GM04503 (cell line): Measurements from ENCODE around the gene SPEF1.

Source experiments
- DNase-seq: peaks from one replicate; pipeline ENCODE4 v3.0.0-alpha.2; 2012; ENCODE audit warnings: low read depth

SPEF1 gene

DNA sequence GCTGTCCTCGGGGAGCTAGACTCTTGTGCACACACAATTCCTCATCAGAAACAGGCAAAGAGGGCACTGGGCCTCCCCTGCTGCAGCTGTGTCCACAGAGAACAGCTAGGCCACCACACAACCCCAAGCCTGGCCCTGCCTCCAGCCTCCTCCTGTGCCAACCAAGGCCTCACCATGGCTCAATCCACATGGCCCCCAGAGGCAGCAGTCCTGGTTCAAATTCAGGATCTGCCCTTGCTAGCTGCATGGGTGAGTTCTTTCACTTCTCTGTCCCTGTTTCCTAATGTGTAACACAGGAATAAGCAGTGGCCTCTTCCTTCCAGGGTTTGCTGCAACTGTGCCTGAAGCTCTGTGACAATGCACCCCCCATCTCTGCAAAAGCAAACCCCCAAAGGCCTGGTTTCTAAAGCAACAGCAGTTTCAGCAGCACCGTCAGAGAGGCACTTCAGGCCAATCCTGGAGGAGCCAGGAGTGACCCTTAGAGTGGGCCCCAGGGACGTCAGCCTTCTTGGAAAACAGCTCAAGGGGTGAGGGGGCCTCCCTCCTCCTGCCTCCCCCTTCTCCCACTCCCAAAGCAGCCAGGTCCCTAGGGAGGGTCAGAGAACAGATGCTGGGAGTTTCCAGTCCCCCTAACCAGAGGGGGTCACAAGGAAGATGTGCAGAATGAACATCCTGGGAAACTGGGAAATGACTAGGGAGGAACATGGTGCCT lies 15.9 kb downstream of the SPEF1 start:
- no peak for DNase-seq

DNA sequence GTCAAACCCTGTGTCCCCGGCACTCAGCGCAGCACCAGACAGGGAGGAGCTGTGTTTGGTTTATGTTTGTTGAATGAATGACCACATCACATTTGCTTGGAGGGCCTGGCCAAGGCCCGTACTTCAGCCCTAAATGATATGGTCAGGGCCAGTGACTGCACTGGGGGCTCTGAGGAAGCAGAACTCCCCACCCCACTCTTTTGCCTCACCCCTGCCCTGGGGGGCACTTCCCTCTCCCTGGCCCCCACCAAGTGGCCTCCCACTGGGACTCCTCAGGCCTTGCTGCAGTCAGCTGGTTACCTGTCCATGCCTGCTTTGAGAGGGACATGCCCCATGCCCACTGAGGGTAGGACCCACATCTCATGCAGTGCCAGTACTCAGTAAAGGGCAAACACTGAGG lies 16.6 kb downstream of the SPEF1 start:
- no peak for DNase-seq

DNA sequence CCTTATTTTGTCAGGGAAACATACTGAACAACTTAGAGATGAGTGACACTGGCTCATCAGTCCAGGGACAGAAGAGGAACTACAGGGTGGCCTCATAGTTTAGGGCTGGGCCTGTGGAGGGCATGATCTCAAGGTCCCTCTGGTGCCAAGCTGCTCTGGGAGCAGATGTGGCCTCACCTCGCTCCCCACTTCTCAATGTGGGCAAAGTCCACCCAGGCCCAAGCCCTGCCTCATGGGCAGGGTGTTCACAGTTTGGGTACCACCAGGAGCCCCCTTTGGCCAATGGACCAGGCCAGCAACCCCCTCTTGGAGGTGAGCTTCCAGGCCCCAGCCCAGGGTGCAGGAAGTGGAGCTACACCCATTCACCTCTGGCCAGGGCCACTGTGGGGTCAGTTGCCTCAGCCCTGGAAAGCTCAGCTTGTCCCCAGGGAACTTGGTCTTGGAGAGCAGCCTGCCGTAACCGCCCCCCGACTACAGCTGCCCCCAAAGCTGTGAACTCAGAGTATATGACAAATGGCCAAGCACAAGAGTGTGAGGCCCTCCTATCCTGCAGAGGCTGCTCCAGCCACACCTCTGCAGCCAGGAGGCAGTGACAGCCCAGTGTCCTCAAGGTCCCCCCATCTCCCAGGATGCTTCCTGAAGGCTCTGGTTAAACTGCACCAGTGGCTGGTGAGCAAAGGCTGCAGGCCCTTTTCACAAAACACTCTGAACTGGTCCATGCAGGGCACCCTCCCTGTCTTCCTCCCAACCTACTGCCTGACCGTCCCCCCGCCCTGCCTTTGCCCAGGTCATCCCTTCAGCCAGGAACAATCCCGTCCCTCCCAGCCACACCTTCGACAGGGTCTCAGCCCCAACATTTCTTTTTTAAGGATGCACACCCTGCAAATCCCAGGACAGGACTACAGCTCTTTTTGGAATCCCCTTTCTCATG lies 17.3 kb downstream of the SPEF1 start:
- no peak for DNase-seq

DNA sequence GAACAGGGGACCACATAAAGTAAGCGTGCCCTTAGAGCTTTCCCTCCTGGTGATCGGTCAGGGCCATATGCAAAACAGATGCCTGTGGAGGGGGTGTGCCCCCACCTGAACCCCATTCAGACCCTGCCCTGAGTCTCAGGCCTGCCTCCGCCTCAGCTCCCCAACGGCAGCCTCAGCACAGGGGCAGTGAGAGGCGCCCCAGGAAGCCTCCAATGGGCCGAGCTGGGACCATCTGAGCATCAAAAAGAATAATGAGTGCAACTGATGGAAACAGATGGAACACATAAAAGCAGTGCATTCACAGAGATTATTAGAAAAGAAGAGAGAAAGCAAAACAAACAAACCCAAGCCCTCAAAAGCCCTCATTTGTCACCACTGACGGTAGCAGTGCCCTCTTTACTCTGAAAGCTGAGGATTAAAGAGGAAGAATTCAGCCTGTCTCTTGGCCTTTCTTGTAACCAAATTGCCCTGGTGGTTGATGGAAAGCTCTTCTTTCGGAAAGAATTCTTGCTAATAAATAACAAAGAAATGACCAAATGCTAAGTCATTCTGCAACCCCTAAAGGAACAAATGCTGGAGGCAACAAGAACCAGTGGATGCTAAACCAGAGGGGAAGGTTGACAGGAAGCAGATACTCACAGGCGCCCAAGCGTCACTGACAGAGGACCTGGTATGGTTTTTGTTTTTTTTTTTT lies 20.4 kb downstream of the SPEF1 start:
- DNase-seq: no peak

DNA sequence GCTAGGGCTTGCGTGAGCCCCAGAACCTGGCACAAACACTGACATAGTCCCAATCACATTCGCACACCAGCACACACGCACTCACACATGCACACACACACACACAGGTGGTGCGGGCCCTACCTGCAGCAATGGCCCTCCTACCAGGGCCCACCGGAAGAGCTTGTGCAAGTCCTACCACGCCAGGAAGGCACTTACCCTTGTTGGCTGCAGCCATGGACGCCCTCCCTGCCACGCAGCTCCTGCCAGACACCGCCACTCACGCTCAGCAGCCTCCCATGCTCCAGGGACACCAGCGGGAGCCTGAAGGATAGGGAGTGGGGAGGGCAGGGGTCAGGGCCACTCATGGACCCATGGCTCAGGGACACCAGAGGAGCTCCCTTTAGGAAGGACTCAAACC lies 21.4 kb downstream of the SPEF1 start:
- DNase-seq: no peak

DNA sequence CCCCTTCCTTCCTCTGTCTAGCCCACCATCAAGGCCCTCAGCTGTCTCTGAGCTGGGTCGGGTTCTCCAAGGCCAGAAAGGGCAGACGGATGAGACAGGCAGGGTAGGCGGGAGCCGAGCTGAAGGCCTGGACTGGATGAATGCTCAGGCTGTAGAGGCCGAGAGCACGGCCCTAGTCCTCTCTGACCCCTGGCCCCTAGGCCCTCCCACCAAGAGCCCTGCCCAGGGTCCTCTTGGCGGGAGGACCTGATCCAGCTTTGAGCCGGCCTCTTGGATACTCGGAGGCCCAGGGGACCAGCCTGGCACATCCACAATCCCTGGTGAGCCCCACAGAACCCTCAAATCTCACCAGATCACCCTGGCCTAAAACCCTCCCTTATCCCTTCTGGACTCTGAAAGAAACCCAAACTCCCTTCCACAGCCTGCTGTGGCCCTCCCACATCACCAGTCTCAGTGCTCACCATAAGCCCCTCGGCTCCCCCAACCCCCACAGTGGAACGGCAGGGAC lies 21.9 kb downstream of the SPEF1 start:
- DNase-seq: no peak

DNA sequence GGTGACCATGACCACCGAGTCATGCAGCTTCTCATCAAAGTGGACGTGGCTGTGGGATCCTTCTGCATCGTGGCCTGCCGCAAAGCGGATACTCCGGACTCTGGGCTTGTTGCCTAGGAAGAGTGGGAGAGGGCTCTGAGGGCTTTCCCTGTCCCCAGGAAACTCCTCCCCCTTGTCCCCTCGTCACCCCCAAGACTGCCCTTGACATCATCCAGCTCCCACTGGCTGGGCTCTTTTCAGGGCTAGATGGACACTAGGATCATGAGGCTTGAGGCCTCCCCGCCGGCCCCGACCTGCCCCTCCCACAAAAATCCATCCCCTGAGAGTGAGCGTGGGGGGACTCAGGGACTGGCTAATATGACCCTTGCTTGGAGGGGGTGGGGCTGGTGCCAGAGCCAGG lies 22.7 kb downstream of the SPEF1 start:
- no peak for DNase-seq

DNA sequence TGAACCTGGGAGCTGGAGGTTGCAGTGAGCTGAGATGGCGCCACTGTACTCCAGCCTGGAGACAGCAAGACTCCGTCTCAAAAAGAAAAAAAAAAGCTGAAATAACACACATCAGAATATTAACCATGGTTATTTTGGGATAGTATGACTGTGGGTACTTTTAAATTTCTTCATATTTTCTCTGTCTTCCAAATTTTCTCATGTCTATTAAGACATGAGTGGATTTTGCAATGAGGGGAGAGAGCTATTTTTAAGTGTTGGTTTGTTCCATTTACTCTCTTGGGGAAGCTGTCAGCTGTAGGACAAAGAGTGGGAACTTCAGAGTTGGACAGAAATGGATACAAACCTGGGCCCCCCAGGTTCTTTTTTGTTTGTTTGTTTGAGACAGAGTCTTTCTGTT lies 24.0 kb downstream of the SPEF1 start:
- DNase-seq: no peak

DNA sequence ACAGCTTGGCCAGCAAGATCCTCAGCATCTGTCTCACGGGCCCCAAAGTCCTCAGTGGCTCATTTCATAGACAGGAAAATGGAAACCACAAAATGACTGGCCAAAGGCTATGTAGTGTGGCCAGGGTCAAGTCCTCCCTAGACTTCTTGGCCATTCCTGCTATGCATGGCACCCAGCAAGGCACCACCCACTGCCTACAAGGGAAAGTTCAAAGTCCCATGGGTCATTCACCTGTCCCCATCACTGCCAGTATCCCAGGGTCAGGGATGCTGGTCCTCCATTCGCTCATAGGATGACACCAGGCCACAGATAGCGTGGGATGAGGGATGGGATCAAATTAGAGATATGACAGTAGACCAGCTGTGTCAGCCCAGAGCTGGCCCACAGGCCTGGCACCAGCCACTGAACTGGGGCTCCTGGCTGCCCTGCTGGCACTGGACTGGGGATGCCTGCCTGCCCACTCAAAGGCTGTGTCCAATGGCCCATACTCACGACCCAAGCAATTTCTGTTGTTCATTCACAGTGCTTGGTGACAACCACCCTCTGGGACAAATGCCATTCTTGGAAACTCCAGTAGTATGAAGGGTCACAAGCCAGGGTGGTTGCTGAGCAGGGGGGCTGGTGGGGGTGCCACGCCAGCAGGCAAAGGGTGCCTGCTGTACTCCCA lies 25.3 kb downstream of the SPEF1 start:
- no peak for DNase-seq

DNA sequence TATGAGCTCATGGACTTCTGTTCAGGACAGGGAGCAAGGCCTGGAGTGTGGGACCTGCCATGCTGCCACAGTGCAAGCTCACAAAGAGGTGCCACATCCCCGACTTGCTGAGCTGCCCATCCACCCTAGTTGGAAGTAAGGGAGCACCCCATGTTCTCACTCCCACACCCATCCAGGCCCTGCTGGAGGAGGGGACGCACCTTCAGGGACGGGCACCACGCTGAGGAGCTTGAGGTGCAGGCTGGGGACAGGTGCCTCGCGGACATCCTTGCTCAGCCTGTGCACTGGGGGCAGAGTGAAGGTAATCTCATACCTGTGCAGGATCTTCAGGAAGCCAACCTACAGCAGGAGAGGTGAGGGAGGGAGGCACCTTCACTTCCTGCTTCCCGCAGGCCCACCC lies 26.0 kb downstream of the SPEF1 start:
- DNase-seq: no peak

DNA sequence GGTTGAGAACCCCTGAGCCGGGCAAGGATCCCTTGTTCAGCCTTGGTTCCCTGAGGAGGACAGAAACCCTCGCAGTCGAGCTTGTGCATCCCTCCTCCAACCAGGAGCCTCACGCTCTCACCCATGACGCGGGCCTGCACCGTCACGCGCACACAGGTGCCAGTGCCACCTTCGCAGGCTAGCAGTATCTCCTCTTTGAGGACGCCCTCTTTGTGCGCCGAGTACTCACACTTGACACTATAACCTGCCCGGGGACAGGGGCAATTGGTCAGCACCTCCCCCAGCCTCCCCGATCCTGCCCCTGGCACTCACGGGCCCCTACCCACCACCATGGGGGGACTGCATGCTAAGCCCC lies 27.0 kb downstream of the SPEF1 start:
- DNase-seq: no peak

DNA sequence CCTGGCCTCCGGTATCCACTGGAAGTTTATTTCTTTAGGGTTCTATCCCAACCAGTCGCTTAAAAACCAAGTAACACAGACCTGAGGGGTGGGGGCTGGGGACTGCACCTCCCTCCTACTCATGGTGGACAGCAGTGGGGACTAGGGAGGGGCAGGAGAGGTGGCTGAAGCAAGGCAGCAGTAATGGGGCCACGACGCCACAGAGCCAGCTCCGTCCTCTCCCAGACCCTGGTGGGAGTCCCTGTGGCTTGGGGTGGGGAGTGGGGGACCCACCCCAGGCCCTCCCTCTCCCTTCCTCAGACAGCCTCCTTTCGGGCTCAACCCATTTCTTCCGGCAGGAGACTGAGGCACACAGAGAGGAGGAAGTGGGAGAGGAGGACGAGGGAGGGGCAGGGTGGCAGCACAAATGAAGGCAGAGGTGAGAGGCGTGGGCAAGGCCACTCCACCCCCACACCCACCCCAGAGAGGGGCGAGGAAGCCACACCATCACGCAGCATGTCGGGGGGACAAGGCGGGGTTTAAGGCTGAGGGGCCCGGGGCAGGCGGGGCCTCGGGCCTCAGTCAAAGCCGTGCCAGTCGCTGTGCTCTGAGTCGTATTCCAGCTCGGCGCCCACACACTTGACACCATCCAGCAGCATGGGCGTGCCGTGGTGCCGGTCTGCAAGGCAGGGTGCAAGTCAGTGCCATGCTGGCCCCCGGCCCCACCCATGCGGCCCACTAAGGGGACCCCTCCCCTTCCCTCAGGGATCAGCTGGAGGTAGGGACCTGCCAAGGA lies 27.6 kb downstream of the SPEF1 start:
- no peak for DNase-seq

DNA sequence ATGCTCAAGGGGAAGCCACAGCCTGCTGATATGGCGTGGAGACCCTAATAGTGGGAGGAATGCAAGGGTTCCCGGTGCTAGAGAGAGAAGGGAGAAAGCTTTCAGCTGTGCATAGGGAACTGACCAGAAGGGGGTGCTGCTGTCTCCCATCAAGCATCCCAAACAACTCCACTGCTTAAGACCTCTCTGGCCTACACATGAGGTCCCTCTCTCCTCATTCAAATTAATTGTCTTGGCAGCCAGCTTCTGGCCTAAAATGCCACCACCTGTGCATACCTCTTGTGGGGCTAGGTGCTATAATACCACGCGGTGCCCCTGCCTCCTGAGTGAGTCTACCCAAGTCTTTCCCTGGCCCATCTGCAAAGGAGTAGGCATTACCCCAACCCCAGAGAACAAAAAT lies 28.1 kb downstream of the SPEF1 start:
- DNase-seq: peak; percentile 10

DNA sequence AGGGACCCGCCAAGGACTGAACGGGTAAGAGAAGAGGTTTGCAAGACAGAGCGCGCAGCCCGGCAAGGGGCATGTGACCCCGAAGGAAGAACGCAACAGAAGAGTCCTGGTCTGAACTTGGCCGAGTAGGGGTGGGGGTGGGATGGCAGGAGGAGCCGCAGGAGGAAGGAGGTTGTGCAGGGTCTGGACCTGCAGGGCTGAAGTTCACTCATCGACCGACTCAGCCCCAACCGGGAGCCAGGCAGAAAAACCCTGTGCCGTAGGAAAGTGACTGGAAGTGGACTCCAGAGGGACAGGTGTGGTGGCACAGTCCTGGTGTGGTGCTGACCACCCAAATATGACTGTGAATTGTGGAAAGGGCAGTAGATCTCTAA lies 28.9 kb downstream of the SPEF1 start:
- no peak for DNase-seq

DNA sequence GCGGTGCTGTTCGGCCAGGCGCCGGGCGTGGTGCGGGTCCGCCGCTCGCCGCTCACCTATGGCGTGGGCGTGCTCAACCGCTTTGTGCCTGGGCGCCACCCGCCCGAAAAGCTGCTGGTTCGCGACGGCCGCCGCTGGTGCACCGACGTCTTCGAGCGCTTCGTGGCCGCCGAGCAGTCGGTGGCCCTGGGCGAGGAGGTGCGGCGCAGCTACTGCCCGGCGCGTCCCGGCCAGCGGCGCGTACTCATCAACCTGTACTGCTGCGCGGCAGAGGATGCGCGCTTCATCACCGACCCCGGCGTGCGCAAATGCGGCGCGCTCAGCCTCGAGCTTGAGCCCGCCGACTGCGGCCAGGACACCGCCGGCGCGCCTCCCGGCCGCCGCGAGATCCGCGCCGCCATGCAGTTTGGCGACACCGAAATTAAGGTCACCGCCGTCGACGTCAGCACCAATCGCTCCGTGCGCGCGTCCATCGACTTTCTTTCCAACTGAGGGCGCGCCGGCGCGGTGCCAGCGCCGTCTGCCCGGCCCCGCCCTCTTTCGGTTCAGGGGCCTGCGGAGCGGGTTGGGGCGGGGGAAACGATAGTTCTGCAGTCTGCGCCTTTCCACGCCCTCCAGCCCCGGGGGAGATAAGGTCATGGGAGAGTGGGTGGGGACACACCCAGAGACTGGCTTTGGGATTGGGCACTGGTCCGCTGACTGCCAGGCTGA lies 29.4 kb downstream of the SPEF1 start:
- no peak for DNase-seq

DNA sequence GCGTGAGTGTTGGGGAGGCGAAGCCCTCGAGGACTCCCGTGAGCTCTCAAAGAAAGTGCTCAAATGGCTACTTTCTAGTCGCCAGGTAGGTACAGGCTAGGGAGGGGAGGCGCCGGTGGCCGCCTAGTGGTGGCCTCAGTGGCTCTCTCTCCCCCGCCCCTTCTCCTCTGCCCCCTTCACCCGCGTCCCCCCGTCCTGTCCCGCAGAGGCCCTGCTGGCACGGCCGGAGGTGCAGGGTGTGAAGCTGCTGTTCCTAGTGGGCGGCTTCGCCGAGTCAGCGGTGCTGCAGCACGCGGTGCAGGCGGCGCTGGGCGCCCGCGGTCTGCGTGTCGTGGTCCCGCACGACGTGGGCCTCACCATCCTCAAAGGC lies 30.0 kb downstream of the SPEF1 start:
- no peak for DNase-seq

DNA sequence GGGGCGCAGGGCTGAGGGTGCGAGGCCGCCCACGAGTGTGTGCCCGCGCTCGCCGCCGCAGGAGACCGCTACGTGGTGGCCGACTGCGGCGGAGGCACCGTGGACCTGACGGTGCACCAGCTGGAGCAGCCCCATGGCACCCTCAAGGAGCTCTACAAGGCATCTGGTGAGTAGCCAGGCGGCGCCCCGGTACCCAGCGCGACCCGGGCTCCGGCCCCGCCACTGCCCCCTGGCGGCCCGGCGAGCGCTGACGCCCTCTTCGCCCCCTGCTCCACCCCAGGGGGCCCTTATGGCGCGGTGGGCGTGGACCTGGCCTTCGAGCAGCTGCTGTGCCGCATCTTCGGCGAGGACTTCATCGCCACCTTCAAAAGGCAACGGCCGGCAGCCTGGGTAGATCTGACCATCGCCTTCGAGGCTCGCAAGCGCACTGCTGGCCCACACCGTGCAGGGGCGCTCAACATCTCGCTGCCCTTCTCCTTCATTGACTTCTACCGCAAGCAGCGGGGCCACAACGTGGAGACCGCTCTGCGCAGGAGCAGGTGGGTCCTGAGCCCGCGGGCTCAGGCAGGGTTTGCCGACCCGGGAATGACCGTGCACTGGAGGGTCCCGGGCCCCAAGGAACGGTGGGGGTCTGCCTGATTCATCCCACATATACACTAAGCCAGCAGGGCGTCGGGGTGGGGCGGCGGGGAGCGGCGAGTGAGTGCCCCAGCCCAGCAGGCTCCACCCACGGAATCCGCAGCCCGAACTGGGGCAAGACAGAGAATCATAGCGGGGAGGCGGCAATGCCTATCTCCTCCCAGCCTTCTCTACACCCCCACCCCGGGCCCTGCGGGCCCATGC lies 31.3 kb downstream of the SPEF1 start:
- no peak for DNase-seq

DNA sequence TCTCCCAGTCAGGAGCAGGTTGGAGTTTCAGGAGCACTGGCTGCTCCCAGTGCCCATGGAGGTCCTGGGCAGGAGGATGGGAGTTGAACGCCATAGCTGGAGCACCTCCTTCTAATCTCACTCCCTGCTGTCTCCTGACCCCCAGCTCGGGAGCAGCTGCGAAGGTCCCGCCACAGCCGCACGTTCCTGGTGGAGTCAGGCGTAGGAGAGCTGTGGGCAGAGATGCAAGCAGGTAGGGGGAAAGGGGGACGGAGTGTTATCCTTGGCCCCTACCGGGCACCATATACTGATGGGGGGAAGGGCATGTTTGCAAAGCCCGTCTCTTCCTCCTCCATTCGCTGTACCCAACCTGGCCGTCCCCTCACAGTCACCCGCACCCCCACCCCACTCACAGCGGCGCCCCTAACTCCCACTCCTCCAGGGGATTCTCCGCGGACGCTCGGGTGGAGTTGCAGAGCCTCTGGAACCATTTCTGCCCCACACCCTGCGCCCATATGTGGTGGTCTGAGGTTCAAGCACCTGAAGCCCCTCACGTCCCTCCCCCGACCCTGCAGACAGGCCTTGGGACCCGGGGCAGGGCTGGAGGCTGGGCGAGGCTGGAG lies 32.1 kb downstream of the SPEF1 start:
- no peak for DNase-seq

DNA sequence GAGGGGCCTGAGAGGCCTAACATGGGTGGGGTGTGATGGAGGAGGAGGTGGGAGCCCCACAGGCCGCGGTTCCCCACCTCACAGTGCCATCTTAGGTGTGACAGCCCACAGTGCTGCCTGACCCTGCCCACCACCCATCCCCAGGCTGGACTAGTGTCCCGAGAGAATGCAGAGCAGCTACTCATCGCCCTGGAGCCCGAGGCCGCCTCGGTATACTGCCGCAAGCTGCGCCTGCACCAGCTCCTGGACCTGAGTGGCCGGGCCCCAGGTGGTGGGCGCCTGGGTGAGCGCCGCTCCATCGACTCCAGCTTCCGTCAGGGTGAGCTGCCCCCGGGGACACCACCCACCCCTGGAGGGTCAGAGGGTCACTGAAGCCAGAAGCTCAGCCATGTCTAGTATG lies 33.2 kb downstream of the SPEF1 start:
- DNase-seq: no peak

DNA sequence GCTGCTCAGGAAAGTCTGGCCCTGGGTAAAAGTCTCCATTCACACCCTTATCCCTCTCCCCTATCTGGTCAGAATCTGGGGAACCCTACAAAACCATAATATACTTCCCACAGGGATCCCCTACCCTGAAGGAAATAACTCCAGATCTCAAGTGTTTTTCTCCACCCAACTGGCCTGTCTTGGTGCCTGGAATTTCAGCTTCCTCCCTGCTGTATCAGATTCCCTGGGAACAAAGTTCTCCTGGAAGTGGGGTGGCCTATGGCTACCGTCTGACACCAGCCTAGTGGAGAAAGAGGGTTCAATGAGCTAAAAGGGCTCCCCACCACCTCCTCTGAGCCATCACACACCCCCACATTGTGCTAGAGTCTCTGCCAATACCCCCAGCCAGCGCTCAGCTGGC lies 33.8 kb downstream of the SPEF1 start:
- DNase-seq: no peak
